ENCODE measurements around the gene TFDP1. TPM values are rescaled to one million over a fixed set of nuclear protein-coding genes. Genes with fewer than 3 reads are reported as not detected.
A peak's percentile ranks its signal among the peaks of the same experiment; 100 is the strongest.

The TFDP1 gene
- total and polyA plus RNA-seq, 3 donors from 2014 or later = 72.4 to 135 (median 73.1) TPM

- 62 to 83% methylated on average over 9 of the region's 9 CpGs for WGBS, 2 donors
These were observed 34.1 kb upstream of the TFDP1 start for GRCh38 chr13:113550453-113550852.

GRCh38 chr13:113551081-113552000 lies 33.2 kb upstream of the TFDP1 start:
- intact Hi-C loops (cut with DNase I; ENCODE audit: low total_unique reads) = loop anchor here (10.0 kb wide), 1 partner anchor 97 kb away; the partner anchor contains the start of gene ADPRHL1
- 74 to 86% methylated on average over 16 of the region's 16 CpGs for WGBS, 2 donors

More at GRCh38 chr13:113550453-113550852, 34.1 kb upstream of the TFDP1 start:
- H3K36me3 ChIP-seq (ENCODE audit: low read depth, missing control alignments) = no peaks in the 10 kb centered on the region
- H3K4me3 ChIP-seq = no peak overlapping the region
- TF ChIP-seq POLR2A (IDR thresholded peaks at IDR 0.05) (no peak), CTCF (IDR thresholded peaks at IDR 0.05) (no peak)
- H3K9me3 ChIP-seq = no peaks in the 10 kb centered on the region
- DNase-seq = peak; percentile 15
- H3K27ac ChIP-seq = peak overlapping the region; percentile 15 to 33
- intact Hi-C loops (cut with DNase I; ENCODE audit: low total_unique reads) = loop anchor here (10.0 kb wide), 1 partner anchor 96 kb away; the partner anchor contains the start of gene ADPRHL1
- H3K4me1 ChIP-seq = peaks cover 18% of the 10 kb centered on the region
- H3K27me3 ChIP-seq = no peaks in the 10 kb centered on the region

GRCh38 chr13:113552079-113552478 lies 32.5 kb upstream of the TFDP1 start:
- Histone ChIP-seq H3K36me3 (ENCODE audit: low read depth, missing control alignments) (no peaks in the 10 kb centered on the region), H3K9me3 (no peaks in the 10 kb centered on the region), H3K27ac (no peak overlapping the region), H3K4me3 (no peak overlapping the region), H3K27me3 (no peaks in the 10 kb centered on the region), H3K4me1 (peaks cover 7% of the 10 kb centered on the region)
- DNase-seq = peak; percentile 12
- 92 to 93% methylated on average over 11 of the region's 11 CpGs for WGBS, 2 donors
- TF ChIP-seq CTCF (IDR thresholded peaks at IDR 0.05) (no peak), POLR2A (IDR thresholded peaks at IDR 0.05) (no peak)
- intact Hi-C loops (cut with DNase I; ENCODE audit: low total_unique reads) = loop anchor here (10.0 kb wide), 1 partner anchor 97 kb away; the partner anchor contains the start of gene ADPRHL1

More at GRCh38 chr13:113551081-113552000, 33.2 kb upstream of the TFDP1 start:
- peaks cover 12% of the 10 kb centered on the region for H3K4me1 ChIP-seq
- no peak overlapping the region for H3K4me3 ChIP-seq
- no peaks in the 10 kb centered on the region for H3K36me3 ChIP-seq (ENCODE audit: low read depth, missing control alignments)
- peak; percentile 8 for DNase-seq
- no peak for TF ChIP-seq POLR2A (IDR thresholded peaks at IDR 0.05)
- H3K27me3 ChIP-seq = no peaks in the 10 kb centered on the region
- no peak overlapping the region for H3K27ac ChIP-seq
- H3K9me3 ChIP-seq = no peaks in the 10 kb centered on the region

- WGBS, 2 donors = 79 to 88% methylated on average over 16 of the region's 16 CpGs
- TF ChIP-seq CTCF (IDR thresholded peaks at IDR 0.05) (no peak), POLR2A (IDR thresholded peaks at IDR 0.05) (no peak)
- Histone ChIP-seq H3K27me3 (no peaks in the 10 kb centered on the region), H3K36me3 (ENCODE audit: low read depth, missing control alignments) (no peaks in the 10 kb centered on the region), H3K9me3 (no peaks in the 10 kb centered on the region), H3K4me1 (peaks cover 3% of the 10 kb centered on the region), H3K4me3 (no peak overlapping the region), H3K27ac (no peak overlapping the region)
- intact Hi-C loops (cut with DNase I; ENCODE audit: low total_unique reads) = loop anchor here (10.0 kb wide), 1 partner anchor 98 kb away; the partner anchor contains the start of gene ADPRHL1
- peak; percentile 12 for DNase-seq
These were observed 31.6 kb upstream of the TFDP1 start for GRCh38 chr13:113552786-113553434.
